ENCODE data around the gene ARIH1.

DNA sequence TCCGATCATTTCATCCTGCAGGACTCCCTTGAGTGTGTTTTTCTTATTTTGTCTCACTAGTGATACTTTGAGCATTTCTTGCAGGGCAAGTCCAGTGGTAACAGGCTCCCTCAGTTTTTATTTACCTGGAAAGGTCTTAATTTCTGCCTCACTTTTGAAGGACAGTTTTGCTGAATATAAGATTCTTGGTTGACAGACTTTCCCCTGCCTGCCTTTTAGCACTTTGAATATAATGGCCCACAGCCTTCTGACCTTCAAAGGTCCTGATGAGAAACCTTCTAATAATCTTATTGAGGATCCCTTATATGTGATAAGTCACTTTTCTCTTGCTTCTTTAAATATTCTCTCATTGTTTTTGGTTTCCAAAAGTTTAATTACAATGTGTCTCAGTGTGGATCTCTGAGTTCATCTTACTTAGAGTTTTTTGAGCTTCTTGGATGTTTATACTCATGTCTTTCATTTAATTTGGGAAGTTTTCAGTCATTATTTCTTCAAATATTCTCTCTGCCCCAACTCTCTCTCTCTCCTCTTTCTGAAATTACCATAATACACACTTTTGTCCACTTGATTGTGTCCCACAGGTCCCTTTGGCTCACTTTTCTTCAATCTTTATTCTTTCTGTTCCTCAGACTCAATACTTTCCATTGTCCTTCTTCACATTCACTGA, 36.3 kb upstream of the ARIH1 start:
- TF ChIP-seq CTCF (conservative IDR thresholded peaks at IDR 0.05) (no peak), ZFX (IDR thresholded peaks at IDR 0.05) (no peak)

All from C4-2B (cell line).